Measurements from ENCODE around the gene NXPH4. TPM values are rescaled to one million over a fixed set of nuclear protein-coding genes. Genes with fewer than 3 reads are reported as not detected.
A peak's percentile ranks its signal among the peaks of the same experiment; 100 is the strongest.

NXPH4 gene
- total RNA-seq, 1 donor from 2014 or later = 82.8 TPM

DNA sequence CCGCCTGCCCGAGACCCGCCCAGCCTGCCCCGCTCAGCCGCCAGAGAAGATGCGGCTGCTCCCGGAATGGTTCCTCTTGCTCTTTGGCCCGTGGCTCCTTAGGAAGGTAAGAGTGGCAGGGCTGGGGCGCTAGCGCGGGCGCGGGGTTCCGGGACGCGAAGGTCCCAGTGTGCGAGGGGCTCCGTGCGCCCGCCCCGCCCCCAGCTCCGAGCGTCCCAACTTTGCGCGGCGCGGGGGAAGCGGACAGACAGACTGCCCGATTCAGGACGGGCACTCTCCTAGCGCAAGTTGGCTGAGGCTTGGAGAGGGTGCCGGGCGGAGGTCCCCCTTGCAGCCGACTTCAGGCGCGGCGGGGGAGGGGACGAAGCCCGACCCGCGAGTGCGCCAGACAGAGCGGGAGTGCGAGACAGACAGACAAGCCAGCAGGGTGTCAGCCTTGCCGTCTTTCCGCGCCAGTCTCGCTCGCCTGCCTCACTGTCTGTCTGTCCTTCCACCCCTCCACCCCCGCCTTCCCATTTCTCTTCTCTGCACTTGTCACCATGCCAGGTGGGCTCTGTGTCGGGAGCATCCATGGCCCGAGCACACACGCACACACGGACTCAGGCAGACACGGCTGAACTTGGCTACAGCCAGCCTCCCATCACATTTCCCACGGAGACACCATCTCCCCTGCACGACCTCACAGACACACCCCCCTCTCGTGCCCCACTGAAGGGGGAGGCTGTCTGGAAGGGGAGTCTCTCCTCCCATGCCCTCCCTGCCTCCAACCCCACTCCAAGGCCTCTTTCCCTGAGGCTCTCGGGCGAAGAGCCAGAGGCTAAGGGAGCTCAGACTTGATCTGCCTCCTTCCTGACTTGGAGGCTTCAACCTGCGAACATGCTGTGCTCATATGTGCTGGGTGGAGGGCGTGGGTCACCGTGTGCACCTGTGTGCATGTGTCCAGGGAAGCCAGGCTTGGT, 606 bp downstream of the NXPH4 start:
- H3K4me1 Mint-ChIP-seq (ENCODE audit: low read depth) = peaks cover 74% of the 10 kb centered on the region
- no peak for DNase-seq (ENCODE audit: low spot score)
- no peak for TF ChIP-seq CTCF (IDR thresholded peaks at IDR 0.05)
- H3K27ac Mint-ChIP-seq (ENCODE audit: unreplicated experiment) = peak overlapping the region; percentile 60
- peak overlapping the region; percentile 89 for H3K4me3 Mint-ChIP-seq (ENCODE audit: unreplicated experiment)
- H3K9me3 Mint-ChIP-seq (ENCODE audit: low read depth) = no peaks in the 10 kb centered on the region
- H3K36me3 Mint-ChIP-seq (ENCODE audit: low read depth) = no peaks in the 10 kb centered on the region
- no peaks in the 10 kb centered on the region for H3K27me3 Mint-ChIP-seq (ENCODE audit: low read depth)

- TF ChIP-seq CTCF (IDR thresholded peaks at IDR 0.05) = no peak
- Mint-ChIP-seq H3K4me3 (ENCODE audit: unreplicated experiment) (peak overlapping the region; percentile 89), H3K4me1 (ENCODE audit: low read depth) (peaks cover 64% of the 10 kb centered on the region), H3K27me3 (ENCODE audit: low read depth) (no peaks in the 10 kb centered on the region), H3K27ac (ENCODE audit: unreplicated experiment) (no peak overlapping the region), H3K36me3 (ENCODE audit: low read depth) (no peaks in the 10 kb centered on the region), H3K9me3 (ENCODE audit: low read depth) (no peaks in the 10 kb centered on the region)
- no peak for DNase-seq (ENCODE audit: low spot score)
These were observed 1.6 kb downstream of the NXPH4 start for GRCh38 chr12:57218030-57218853.

DNA sequence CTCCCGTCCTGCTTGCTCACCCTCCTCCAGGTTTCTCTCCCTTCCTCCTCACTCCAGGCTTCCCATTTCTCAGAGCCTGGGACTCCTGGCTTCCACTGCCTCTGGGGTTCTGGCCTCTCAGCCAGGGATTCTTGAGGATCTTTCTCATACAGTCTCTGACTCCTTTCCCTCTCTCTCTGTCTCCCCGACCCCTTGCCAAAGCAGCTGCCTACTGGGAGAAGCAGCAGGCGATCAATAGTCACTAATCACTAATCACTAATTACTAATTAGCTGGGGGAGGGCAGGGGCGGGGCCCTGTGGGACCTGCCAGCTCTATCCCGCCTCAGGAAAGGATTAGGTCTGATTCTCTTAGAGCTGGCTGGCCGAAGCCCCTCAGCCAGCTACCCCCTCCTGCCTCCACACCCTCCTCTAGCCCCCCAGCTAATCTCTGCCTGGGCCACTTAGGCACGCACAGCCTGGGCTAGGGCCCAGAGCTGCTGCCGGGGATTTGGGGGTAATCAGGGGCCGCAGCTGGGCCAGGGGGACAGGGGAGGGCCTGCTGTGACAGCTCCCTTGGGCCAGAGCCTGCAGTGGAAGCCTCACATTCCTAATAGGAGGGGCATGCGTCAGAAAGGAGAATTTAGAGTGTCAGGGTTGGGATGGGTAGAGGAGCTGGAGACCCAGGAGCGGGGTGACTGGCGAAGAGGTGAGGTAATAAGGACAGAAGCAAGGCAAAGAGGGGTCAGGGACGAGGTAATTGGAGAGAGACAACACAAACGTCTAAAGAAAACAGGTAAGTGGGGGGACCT, 2.8 kb downstream of the NXPH4 start:
- H3K4me3 Mint-ChIP-seq (ENCODE audit: unreplicated experiment) = peak overlapping the region; percentile 89

GRCh38 chr12:57219993-57220754, 3.6 kb downstream of the NXPH4 start:
- Mint-ChIP-seq H3K4me3 (ENCODE audit: unreplicated experiment) (peak overlapping the region; percentile 20), H3K4me1 (ENCODE audit: low read depth) (peaks cover 48% of the 10 kb centered on the region), H3K27ac (ENCODE audit: unreplicated experiment) (no peak overlapping the region), H3K36me3 (ENCODE audit: low read depth) (no peaks in the 10 kb centered on the region), H3K27me3 (ENCODE audit: low read depth) (no peaks in the 10 kb centered on the region), H3K9me3 (ENCODE audit: low read depth) (no peaks in the 10 kb centered on the region)
- TF ChIP-seq CTCF (IDR thresholded peaks at IDR 0.05) = no peak
- DNase-seq (ENCODE audit: low spot score) = no peak

More for the DNA sequence above, 2.8 kb downstream of the NXPH4 start:
- H3K9me3 Mint-ChIP-seq (ENCODE audit: low read depth) = no peaks in the 10 kb centered on the region
- H3K36me3 Mint-ChIP-seq (ENCODE audit: low read depth) = no peaks in the 10 kb centered on the region
- H3K27ac Mint-ChIP-seq (ENCODE audit: unreplicated experiment) = peak overlapping the region; percentile 68
- DNase-seq (ENCODE audit: low spot score) = no peak
- no peaks in the 10 kb centered on the region for H3K27me3 Mint-ChIP-seq (ENCODE audit: low read depth)
- no peak for TF ChIP-seq CTCF (IDR thresholded peaks at IDR 0.05)
- H3K4me1 Mint-ChIP-seq (ENCODE audit: low read depth) = peaks cover 56% of the 10 kb centered on the region
